GM21526 (cell line): ENCODE results near the gene PAN3.

Source experiments
- ATAC-seq: cut with Tn5 transposase; IDR thresholded peaks from one replicate; pipeline ENCODE4 v1.9.1; 2021; ENCODE audit warnings: moderate library complexity; ENCODE audit not compliant: unreplicated experiment, low FRiP score

The PAN3 gene

DNA sequence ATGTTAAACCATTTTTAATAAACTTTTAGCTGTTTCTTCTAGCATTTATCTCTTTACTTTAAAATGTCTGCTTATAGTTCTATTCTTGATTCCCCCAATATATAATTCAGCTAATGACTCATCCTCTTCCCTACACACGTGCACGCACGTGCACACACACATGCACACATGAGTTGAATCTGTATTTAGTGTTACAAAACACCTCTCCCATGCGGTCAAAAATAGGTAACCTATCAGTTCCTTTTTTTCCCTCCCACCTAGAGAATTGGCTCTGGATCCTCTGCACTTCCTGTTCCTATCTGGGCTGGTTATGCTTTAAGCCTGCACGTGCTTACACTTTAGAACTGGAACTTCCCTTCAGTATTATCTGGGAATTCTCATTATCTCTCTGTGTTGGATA, 144.1 kb downstream of the PAN3 start:
- no peak for ATAC-seq

DNA sequence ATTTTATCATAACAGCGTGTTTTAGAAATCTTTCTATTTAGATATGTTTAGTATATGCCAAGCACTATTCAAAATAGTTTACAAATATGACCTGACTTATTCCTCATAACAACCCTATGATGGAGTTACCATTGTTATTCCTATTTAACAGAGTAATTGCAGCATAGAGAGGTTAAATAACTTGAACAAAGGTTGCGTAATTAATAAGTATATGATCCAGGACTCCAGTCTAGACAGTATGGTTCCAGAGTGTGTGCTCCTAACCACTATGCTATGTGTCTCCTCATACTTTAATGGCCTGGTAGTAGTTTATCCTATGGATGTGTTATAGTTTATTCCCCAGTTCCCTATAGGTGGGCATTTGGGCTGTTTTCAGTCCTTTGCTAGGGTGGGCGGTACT, 145.3 kb downstream of the PAN3 start:
- ATAC-seq: no peak

DNA sequence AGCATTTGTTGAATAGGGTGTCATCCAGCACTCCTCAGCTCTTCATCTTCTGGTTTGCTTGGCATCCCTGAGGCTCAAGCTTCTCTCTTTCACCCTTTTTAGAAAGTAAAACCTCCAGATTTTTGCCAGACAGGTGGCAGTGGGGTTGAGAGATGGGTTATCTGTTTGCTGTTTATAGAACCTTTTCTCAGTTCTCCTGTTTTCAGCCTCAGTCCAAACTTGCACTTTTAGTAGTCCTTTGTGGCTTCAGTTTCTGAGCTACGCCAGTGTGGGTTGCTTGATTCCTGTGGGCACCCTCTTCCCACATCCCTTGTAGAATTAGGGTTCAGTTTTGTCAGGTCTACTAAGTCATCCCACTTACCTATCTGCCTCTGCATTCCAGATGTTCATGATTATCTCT, 147.9 kb downstream of the PAN3 start:
- ATAC-seq: peak; percentile 55

DNA sequence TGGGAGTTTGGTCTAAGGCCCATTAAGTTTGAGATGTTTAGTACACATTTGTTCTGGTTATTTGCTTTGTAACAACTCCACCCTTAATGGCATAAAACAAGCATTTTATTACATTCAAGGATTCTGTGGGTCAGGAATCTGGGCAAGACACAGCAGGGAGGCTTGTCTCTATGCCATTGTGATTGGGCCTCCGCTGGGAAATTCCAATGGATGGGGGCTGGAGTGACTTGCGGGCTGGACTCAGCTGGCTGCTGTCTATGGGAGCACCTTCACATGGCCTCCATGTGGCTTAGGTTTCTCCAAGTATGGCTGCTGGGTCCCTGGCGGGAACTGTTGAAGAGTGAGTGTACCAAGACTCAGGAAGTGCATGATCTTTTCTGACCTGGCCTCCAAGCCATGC, 159.0 kb downstream of the PAN3 start:
- no peak for ATAC-seq

DNA sequence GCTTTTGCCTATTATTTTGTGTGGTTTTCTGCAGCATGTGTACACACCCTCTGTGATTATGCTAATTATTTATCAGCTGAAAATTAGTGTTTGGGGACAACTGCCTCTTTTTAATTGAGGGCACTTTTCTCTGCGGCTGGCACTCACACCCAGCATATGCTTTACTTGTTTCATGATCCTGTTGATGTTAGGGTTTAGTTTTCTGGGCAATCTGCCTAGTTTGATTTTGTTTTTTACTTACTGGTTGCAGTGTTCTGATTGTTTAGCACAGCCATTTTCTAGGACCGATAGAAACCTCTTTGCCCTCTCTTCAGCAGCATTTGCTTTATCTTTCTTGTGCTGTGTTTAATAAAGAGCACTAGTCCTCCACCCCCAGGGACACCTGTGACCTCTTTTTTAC, 161.6 kb downstream of the PAN3 start:
- ATAC-seq: no peak

DNA sequence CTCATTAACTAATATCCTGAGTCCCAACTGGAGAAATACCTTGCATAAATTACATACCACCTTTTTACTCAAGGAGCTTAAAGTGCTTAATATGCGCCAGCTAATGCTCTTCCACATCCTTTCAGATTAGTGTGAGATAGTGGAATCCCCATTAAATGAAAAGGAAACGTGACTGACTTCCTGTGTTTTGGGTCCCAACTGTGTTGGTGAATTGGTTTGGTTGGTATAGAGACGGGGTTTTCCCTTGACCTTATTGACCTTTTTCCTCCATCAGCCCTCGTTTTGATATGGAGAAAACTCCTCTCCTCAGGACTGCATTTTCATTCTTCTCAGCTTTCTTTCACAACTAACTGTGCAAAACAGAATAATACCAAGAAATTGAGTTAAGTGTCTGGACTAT, 163.5 kb downstream of the PAN3 start:
- ATAC-seq: no peak

DNA sequence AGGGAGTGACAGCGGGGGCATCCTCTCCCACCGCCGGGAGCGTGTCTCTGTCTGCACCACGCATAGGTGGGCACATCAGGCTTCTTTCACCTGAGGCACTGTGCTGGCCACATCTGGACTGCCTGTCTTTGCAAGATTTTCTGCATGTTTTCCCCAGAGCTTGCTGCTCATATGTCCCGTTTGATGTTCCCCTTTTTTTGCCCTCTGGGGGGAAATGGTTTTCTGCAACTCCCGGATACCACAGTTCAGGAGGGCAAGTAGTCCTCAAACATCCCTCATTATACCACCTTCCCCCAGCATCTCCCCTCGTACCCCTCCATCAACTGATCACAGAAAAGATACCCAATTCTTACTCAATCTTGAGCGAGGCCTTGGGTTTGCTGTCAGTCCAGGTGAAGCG, 168.0 kb downstream of the PAN3 start:
- no peak for ATAC-seq

DNA sequence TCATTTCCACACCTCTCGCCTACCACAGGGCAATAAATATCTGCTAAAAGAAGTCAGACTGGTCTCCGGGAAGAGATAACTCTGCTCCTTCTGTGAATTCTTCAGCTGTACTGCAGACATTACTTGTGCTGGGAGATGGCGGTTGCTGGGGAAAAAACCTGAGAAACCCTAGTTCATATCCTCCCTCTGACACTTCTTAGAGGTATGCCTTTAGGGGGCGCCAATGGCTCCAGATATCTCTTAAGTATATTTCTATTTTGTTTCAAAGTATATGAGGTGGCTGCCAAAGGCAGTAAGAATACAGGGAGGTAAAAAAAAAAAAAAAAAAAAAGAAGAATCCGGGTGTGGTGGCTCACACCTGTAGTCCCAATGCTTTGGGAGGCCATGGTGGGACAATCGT, 175.2 kb downstream of the PAN3 start:
- ATAC-seq: no peak

DNA sequence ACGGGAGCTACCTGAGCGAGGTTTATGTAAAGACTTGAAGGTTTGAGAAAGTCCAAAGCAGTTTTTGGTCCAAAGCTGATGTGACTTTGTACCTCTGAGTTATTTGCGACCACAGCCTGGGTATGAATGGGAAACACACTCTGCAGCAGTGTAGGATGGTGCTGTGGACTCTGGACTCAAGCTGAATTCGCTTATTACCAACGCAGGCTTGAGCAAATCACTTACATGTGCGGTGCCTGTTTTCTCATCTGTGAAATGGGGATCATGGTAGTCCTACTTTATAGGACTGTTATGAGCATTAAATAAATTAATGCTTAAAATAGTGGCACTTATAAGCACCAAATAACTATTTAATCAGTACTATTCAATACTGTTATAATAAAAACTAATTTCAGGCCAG, 176.5 kb downstream of the PAN3 start:
- no peak for ATAC-seq

DNA sequence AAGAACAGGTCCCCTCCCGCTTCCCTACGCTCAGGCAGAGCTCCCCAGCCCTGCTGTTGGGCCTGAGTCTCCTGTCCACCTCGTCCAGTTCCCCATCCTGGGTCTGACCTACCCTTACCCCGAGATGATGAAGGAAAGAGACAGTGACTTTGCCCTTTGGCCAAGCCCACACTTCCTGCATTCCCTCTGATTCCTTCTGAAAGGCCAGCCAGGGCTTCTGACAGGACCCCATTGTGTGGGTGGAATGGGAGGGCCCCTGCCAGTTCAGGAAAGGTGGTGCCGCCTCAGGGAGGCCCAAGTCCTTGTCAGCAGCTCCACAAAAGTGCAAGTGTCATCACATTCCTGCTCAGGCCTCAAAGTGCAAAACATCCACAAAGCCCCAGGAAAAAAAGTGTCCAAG, 177.8 kb downstream of the PAN3 start:
- ATAC-seq: no peak

DNA sequence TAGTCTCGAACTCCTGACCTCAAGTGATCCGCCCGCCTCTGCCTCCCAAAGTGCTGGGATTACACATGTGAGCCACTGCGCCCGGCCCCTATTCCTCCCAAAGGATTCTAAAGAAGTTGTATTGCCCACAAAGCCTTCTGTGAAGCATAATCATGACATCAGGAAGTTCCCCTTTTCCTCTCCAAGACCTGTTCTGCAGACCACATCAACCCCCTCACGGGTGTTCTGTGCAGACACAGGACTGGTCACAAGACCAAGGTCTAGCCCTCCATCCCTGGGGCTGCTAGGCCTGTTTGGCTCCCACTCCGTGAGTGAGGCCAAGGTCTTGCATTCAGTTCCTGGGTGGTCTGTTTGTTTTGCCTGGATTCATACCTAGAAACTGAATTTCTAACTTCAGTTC, 178.5 kb downstream of the PAN3 start:
- no peak for ATAC-seq

DNA sequence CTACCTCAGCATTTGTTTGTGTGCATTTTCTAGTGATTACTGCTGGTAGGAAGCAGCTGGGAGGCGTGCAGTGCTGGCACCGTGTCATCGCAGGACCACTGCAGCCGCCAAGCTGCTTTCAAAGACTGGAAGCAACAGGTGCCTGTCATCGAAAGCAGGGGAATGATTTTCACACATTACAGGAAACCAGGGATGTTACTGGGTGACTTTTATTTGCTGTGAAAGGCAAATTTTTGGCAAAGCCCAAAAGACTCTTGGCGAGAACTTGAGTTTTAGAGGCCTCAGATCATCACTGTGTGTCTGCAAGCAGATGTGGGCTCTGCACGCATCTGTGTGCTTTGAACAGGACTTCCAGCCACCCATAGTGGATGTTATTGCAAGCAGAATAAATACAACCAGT, 180.2 kb downstream of the PAN3 start:
- ATAC-seq: no peak

DNA sequence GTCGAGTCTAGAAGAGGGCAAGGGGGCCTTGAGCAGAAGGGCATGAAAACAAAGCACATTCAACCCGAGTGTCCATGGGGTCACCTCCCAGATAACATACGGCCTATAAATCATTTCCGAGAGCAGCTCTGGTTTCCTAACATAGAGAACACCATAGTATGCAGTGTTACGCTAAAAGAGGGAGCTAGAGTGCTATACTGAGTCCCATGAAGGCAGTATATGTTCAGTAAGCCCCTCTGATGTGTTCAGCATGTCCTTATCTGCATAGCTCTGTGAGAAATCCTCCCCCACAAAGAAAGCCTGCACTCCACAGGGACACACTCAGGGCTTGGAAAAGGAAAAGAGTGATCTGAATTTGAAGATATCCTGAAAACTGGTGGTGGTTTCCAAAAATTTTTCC, 181.2 kb downstream of the PAN3 start:
- ATAC-seq: no peak

DNA sequence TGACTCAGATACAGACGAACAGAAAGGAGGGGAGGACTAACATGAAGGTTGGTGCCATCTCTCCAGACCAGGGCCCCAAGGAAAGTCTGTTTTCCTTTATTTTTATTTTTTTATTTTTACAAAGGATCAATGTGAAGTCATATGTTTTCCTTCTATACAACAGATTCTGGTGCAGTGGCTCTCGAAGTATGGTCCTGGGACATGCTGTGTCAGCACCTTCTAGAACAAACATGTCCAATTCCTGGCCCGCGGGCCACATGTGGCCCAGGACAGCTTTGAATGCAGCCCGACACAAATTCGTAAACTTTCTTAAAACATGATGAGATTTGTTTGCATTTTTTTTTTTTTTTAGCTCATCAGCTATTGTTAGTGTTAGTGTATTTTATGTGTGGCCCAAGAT, 181.9 kb downstream of the PAN3 start:
- no peak for ATAC-seq

DNA sequence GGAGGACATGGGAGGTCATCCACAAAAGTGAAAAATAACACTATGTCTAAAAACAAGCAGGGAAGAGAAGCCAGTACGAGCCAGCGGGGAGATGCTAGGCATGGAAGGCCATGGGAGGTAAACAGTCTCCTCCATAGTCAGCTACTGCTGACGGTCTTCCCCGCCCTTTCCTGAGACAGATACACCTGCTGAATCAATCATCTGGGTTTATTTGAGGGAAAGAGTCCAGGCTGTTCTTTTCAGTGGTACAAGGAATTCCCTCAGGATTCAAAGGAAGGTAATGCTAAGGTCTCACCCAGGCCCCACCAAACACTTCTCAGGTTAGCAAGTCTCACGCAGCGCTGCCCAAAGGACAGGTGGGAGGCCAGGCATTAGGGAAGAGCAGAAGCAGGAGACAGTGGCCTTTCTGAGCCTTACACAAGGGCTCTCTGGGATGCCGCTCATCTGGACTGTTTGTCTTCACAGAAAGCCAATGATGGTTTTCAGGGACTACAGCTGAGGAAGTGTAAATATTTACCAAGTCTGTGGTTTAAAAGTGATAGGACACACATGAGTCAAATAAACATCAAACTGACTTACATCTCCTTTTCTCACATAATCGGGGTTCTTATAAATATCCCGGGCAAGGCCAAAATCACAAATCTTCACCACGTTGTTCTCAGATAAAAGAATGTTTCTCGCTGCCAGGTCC, 182.7 kb downstream of the PAN3 start:
- no peak for ATAC-seq

DNA sequence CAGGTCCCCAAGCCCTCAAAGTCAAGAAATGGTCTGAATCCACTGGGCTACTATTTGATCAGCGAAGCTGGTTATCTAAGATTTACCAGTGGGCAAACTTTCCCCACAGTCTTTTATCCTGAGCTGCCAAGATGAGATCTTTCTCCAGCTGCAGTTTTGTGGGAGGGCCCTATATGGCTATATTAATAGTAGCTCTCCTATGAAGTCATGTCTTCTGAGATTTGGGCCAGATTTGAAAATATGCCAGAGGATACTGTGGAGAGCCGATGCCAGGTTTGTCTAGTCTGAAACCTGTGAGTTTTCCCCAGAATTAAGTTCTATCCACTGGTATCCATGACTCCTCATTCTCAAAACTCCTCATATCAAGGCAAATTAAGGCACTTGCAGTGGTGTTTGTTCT, 183.4 kb downstream of the PAN3 start:
- ATAC-seq: no peak

DNA sequence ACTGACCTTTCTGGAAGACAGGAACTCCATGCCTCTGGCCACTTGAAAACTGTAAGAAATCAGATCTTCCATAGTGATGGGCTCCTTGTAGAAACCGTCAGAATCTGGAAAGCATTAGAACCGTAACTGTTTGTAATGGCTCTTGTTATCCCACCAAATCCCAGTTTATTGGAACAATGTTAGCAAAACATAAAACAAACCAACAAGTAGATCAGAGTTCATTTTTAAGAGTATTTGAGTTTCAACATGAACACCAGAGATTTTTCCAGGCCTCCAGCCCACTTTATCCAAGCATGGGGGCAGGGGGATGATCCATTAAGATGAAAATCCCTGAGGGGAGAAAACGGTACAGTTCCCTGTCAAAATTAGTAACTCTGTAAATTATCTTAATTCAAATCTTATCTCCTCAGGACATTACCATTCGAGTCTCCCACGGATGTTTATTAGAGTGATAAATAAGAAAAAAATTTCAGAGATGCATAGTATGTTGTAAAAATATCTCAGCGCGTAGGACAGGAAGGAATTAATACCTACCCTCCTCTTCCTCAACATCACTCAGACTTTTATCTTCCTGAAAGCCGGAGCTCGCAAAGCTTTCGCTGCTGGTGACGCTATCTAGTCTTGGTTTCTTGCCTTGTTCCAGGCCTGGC, 184.0 kb downstream of the PAN3 start:
- no peak for ATAC-seq

DNA sequence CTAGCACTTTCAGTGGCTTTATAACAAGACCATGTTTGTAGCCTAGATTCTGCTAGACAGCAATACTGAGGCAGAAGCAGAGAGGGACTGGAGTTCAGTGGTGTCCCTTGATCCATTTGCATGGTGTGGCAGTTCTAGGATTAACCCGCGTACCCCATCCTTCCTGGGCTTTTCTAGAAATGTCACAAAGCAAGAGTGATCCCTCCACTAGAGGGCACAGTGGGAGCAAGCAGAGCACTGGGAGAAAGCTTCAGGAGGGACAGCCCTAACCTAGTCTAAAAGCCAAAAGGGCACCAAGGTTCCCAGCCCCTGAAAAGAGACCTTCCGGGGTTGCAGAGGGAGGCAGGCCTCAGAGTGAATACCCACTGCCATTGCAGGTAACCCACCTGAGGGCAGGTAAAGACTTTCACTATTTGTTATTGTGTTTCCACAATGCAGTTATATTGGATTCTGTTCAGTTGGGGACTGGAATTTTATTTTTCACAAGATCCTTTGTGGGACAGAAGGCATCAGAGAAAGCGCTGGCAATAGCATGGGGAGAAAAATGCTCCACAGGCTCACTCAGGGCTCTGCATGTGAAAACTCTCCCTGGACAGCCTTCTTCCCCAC, 185.9 kb downstream of the PAN3 start:
- no peak for ATAC-seq

DNA sequence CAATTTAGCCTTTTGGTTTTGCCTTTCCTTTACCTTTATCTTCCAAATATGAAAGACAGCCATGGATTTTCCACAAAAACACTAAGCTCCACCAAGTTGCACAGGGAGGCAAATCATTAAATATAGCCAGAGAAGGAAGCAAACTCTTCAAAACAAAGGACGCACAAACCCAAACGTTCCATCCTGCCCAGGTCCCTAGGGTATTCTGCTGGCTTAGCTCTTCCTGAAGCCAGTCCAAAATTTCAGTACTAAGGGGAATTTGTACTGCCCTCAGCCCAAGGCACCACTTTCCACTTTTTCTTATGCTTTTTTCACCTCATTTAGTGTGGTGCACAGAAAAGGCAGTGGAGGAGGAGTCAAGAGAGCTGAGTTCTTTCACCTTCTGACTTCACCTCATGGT, 186.7 kb downstream of the PAN3 start:
- no peak for ATAC-seq

DNA sequence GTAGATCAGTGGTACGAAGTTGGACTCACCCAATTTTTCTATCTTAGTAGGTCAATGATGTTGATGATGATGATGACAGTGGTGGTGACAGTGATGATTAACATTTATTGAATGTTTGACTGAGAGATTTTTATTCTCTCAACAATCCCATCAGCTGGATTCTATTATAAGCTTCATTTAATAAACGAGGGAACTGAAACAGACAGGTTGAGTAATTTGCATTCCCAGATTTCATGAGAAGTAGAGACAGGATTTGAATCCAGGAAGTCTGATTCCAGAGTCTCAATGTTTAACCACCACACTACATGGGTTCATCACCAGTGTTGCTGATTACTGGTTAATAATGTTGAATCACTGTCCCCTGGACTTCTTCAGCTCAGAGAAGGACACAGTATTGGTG, 187.7 kb downstream of the PAN3 start:
- no peak for ATAC-seq

DNA sequence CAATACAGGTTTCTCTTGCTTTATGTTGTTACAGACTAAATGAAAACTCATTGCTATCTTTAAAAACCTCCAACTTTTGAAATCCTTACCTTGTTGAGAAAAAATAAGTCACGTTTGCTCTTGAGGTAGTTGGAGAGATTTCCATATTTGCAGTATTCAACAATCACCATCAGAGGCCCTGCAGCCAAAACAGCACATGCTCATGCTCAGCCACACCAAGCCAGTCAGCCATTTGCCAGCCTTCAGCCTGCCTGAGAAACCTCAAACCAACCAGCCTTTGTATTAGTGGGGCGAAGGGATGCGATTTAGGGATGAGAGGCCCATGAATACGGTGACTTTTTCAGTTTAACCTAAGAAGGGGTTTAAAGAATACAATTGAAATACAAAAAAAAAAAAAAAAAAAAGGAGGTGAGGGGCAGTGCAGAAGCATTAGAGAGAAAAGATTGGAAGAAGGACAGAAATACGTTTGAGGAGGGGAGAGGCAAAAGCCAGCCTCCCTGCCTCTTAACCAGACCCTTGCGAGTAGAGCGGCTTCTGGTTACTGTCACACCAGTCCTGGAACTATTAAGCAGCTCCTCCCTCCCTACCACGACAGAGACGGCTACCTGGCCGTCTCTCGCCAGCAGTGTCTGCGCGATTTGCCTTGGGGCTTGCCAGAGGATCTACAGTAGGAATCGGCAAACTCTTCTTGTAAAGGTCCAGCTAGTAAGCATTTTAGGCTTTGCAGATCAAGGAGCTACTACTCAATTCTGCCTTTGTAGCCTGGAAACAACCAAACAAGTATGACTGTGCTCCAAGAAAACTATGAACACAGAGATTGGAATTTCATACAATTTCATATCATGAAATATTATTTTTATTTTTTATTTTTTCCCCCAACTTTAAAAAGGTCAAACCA, 189.3 kb downstream of the PAN3 start:
- ATAC-seq: no peak
